NCI-H187 treated with DMSO at 0.1 percent for 48 hours (cell line): Measurements from ENCODE around the gene PTPN14.
"Not testable (repeated sequence)": the region's sequence is repeated elsewhere in the genome, so short reads cannot be mapped to it uniquely, and the experiment has no call there.

ENCODE experiments used
- DNase-seq: peaks from one replicate; lab custom pipeline; 2025; lab: John Stamatoyannopoulos, UW

PTPN14 gene

DNA sequence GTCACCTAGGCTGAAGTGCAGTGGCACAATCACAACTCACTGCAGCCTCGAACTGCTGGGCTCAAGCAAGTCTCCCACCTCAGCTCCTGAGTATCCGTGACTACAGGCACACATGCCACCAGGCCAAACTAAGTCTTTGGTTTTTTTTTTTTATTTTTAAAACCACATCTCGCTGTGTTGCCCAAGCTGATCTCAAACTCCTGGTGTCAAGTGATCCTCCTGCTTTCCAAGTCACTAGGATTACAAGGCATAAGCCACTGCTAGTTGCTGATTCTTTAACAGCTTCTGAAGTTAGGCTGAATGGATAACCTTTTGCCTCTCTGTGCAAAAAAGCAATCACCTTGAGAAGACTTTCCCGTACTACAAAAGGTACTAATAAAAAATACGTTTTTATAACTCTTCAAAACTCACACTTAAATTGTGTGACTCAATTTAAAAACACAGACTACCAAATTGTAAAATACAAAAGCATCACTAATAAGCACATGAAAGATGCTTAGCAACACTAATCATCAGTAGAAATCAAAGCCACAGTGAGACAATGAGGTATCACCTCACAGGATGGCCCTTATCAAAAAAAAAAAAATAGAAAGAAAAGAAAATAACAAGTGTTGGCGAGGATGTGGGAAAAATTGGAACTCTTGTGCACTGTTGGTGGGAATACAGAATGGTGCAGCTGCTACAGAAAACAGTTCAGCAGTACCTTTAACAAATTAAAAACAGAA is 40.3 kb downstream of the PTPN14 start:
- DNase-seq: no peak

DNA sequence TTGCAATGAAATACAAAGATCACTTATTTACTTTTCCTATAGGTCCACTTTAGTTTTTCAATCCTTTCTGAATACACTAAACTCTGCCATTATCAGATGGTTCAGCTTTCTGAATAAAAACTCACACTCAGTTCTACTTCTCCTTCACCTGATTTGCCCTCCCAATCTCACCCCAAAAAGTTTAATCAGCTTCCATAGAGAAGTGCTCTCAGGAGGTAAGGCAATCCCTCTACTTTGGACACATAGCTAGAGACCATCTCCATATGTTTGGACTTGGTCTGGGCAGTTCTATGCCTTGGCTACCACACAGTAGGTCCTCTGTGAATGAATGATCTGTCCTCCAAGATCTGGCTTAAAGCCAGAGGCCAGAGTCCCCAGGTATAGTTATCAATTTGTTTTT is 40.9 kb downstream of the PTPN14 start:
- DNase-seq: no peak

DNA sequence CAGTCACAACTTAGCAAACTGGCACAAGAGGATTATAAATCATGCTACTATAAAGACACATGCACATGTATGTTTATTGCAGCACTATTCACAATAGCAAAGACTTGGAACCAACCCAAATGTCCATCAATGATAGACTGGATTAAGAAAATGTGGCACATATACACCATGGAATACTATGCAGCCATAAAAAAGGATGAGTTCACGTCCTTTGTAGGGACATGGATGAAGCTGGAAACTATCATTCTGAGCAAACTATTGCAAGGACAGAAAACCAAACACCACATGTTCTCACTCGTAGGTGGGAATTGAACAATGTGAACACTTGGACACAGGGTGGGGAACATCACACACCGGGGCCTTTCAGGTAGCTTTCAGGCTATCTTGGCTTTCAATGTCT is 41.8 kb downstream of the PTPN14 start:
- DNase-seq: not testable (repeated sequence)

DNA sequence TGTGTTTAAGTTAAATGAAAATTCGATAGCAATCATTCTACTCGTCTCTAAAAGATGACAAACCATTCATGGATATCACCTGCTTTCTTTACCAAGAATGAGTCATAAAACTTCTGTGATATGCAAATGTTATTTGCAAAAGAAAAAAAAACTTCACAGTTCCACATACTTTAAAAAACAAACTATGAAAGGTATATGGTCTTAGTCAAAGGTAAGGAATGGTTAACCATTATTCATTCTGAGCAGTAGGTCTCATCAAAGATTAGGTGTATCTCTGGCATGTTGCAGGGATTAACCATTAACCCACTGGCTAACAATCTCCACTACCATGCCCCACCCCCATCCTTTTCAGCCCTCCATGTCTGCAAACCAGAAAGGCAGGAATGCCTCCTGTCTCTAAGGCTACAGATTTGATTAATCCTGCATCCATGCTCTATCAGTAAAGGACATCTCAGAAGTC is 44.4 kb downstream of the PTPN14 start:
- no peak for DNase-seq

DNA sequence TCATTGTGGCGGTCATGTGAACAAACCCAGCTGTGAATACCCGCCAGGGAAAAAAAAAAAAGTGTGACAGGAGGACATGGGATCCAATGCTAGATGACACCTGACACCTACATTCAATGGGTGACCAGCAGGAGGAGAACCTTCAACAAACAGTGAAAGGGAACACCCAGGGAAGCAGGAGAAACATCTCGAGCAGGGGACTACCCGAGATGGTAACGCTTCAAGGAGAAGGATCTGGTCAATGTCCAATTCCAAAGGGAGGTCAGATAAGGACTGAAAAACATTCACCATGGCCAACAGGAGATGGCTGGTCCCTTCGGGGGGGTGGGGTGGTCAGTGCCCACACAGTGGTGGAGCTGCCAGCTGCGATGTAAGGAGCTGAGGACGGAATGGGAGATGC is 46.3 kb downstream of the PTPN14 start:
- DNase-seq: no peak

DNA sequence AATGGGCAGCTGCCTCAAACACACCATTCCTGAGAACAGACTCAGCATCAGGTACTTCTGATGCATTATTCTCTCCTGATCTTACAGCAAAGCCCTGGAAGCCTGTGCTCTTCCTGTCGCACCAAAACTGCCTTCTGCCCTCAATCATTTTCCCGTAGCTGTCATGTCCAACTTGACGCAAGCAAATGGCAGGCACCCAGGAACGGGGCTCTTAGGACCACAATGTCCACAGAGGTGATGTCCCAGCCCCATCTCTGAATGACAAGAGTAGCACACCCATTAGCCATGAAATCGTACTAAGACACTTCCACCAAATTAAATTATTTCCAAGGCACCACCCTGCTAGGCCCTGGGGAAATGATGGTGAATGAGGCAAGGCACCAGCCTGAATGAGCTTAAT is 47.1 kb downstream of the PTPN14 start:
- no peak for DNase-seq

DNA sequence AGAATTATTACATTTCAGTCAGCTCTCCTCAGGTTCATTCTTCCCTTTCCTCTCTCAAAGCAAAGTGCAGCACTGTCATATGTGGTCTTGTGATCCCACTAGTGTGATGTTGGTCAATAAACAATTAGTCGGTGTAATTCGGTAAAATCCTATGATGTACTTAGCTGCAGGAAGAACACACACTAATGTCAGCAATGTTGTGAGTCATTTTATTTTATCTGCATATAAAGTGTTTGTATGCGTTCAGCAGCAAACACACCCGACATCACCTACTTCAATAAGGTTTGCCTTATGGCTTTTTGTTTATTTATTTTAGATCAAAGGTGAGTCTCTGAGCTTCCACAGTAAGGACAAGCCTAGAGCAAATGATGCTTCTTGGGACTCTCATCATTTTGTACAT is 47.8 kb downstream of the PTPN14 start:
- DNase-seq: no peak

DNA sequence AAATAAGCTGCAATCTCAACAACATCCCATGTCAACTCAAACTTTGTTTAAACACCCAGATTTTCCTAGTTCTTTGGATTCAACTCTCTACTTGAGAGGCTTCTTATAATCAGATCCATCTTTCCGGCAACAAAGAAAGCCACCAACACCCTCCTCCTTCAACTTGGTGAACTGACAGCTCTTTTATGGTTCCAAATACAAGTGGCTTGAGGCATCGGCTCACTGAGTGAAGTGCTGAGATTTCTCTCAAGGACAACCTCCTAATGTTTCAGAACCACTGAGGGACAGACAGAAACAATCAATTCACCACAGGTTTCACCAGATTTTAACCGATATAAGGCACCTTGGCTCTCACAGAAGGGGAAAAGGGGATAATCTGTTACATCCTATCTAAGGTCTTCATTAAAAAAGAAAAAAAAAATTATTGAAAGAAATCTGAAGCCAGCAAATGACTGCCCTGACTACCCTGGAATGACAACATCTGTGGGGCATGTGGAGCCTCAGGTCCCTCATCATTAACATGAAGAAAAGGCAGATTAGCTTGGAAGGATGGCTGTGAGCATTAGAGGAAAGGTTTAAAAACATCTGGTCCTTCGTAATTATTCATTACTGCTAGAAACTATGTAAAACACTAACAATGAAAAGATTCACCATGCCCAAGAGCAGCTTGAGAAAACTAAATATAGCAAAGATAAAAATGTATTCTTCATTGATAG is 50.9 kb downstream of the PTPN14 start:
- no peak for DNase-seq

DNA sequence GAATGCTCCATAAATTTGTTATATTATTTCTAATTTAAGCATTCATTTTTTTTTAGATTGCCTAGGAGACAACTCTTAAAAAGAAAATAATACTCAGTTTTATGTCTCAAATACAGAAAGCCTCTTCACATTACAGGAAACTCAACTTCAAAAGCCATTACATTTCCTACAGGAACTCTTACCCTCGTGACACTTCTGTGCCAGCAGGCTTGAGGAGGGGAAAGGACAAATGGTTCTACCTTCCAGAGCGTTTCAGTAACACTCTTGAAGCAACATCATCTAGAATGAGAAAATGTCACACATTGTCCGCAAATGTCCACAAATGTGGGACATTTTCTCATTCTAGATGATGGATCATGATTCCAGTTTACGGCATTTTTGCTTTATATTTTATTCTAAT is 51.7 kb downstream of the PTPN14 start:
- no peak for DNase-seq

DNA sequence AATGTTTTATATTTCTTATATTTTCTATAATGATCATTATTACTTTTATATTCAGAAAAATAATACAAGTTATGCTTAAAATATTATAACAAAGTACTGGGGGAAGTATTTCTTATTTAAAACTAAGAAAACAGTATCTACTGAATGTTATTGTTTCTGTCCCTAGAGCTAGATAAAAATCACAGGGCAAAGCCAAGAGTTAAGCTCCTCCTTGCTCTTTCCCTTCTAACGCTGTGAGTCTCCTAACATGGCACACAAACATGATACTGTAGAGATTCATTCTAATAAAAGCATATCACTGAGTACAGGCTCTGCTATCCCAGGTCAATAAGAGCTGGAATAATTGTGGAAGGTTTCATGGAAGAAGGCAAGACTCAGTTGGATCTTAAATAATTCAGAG is 53.4 kb downstream of the PTPN14 start:
- no peak for DNase-seq

DNA sequence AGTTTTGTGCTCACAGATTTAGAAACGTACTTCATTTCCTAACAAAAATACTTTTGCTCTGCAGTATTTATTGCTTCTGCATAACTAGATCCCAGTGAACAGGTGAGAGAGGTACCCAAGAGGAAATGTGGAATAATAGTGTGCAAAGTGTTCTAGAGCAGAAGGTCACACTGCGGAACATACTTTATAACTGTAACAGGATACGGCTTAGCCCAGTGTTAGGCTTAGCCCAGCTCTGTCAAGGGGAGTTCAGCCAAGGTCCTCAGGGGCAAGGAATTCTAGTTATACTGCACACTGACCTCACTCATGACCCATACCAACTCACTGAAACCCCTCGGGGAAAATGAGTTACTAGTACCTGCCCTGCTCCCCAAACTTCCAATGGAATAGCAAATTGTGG is 55.3 kb downstream of the PTPN14 start:
- no peak for DNase-seq

DNA sequence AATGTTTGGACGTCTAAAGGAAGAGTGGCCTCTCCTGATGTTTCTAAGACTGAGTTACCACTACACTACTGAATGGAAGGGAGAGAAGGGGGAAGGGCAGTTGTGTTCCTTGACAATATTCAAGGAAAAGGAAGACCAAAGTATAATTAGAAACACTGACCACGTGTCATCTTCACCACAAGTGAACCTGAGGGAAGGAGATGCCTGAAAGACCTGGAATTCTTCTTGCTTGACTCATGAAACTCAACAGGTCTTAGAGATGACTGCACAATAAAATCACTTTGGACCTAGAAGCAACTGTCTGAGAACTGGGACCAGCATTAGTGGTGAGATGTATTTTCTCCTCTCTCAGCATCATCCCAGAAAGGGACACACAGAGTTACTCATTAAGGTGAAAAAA is 56.7 kb downstream of the PTPN14 start:
- no peak for DNase-seq

DNA sequence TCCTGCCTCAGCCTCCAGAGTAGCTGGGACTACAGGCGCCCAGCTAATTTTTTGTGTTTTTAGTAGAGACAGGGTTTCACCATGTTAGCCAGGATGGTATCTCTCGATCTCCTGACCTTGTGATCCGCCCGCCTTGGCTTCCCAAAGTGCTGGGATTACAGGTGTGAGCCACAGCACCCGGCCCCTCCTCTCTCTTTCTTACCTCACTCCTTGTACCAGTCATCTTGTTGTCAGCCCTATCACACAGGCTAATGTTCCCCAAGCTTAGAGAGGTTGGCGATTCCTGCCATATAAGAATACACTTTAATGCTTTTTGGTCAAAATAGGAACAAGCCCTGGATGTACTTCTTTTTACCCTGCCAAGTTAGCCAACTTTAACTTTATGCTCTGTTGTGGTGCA is 57.2 kb downstream of the PTPN14 start:
- DNase-seq: not testable (repeated sequence)

DNA sequence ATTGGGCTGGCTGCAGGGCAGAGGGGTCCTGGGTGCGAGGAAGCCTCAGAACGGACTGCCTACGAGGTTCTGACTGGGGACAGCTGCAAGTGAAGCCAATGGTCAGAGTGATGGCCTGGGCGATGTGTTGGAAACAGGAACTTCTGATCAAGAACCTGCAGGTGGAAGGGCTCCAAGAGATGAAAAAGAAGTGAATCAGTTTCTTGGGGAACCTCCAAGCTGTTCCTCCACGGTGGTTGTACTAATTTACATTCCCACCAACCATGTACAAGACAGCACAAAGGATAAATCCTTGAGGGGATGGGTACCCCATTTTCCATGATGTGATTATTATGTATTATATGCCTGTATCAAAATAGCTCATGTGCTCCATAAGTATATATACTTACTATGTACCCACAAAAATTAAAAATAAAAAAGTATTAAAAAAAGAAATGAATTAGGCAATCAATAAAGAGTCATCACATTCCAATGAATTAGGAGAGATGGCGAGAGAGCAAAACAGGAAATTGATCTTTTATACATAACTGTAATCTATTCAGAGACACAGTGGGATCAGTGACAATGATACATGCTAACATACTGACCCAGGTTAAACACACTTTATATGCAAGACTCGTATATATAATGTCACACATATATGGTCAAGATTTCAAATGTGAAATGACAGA is 58.1 kb downstream of the PTPN14 start:
- no peak for DNase-seq

DNA sequence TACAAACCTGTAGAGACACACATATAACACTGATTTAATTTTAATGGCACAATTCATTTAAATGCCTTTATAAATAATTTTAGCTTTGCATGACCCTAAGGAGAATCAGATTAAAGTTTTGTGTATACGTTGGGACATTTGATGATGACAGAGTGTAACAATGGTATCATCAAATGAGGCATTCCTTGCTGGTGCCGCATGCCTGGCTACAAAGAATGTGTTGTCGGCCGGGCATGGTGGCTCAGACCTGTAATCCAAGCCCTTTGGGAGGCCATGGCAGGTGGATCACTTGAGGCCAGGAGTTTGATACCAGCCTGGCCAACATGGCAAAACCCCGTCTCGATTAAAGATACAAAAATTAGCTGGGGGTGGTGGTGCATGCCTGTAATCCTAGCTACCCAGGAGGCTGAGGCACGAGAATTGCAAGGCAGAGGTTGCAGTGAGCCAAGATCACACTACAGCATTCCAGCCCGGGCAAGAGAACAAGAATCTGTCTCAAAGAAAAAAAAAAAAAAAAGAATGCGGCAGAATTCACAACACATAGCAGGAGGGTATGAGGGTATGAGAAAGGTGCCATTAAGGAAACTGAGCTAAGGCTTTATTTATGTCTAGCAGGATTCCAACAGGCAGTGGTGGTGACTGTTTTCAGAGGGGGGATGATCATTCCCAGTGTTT is 58.9 kb downstream of the PTPN14 start:
- no peak for DNase-seq

DNA sequence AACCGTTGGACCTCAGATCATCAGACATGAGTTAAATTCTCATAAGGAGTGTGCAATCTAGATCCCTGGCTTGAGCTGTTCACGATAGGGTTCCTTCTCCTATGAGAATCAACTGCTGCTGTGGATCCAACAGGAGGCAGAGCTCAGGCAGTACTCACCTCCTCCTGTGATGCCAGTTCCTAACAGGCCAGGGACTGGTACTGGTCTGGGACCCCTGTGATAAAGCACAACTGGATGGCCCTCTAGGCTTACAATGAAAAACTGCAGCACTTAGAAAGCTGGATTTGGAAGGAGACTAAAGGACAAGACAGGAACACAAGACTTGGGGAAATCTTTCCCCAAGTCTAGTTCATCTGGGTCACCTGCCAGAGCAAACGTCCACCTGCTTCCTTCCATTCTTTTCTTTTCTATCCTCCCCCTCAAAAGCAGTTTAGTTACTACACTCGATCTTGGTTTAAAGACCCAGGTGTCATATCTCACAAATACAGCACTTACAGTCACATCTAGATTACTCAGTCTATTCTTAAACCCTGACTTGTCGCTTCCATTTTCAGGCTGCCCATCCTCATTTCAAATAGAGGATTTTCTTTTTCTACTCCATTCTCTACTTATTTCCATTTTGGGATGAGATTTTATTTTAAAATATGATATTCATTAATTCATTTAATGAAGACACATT is 59.8 kb downstream of the PTPN14 start:
- DNase-seq: no peak

DNA sequence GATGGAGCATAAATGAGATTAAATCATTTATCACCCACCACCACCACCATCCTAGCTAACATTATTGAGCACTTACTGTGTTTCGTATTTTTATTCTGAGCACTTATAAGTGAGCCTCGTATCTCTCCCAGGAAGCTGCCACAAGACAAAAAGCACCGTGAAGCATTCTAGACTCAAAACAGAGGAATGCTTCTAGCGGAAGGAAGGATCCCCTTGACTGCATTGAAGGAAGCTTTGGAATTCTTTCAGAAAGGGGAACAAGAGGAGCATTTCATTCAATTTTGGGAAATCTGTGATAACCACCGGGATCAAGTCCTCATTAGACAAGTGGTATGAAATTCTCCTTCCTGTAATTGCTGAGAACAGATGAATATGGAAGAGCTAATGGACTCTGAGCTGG is 66.3 kb downstream of the PTPN14 start:
- no peak for DNase-seq

DNA sequence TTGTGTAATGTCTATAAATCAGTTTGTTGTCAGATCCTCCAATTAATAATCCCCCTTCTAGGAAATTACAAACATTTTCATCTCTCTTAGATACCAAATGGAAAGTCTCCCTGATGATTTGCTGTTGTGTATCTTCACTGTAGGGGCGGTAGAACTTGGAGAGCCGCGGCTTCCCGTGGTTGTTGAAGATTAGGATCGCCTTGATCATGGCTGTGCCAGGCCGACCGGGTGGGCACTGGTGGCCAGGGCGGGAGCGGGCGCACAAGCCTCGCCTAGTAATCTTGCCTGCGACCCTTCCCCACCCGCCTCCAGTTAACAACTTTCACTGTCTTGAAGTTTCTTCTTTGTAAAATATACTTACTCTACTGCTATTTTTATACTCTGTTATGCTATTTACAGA is 68.2 kb downstream of the PTPN14 start:
- DNase-seq: not testable (repeated sequence)

DNA sequence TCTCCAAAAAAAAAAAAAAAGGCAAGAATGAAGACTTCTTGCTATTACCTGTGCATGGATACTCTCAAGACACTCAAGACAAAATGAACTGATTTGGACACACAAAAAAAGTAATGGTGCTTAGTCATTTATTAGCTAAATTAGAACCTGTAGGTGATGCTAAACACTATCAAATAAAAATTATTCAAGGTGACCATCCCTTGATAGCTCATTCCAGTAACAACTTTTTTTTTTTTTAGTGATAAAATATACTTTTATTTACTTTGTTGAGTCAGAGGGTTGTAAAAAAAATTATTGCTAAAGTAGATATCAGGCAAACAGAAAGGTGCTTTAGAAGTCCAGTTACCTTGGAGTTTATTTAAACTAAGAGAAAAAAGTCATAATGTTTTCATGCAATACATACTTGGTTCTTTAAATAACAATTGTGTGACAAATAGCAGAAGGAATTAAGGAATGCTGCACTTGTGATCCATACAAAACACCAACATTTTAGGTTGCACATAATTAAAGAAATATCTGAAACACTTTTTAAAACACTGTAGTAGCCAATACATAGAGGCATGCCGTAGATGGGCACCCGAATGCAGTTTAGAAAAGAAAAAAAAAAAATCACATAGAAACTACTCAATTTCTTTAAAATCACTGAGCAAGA is 69.3 kb downstream of the PTPN14 start:
- not testable (repeated sequence) for DNase-seq

DNA sequence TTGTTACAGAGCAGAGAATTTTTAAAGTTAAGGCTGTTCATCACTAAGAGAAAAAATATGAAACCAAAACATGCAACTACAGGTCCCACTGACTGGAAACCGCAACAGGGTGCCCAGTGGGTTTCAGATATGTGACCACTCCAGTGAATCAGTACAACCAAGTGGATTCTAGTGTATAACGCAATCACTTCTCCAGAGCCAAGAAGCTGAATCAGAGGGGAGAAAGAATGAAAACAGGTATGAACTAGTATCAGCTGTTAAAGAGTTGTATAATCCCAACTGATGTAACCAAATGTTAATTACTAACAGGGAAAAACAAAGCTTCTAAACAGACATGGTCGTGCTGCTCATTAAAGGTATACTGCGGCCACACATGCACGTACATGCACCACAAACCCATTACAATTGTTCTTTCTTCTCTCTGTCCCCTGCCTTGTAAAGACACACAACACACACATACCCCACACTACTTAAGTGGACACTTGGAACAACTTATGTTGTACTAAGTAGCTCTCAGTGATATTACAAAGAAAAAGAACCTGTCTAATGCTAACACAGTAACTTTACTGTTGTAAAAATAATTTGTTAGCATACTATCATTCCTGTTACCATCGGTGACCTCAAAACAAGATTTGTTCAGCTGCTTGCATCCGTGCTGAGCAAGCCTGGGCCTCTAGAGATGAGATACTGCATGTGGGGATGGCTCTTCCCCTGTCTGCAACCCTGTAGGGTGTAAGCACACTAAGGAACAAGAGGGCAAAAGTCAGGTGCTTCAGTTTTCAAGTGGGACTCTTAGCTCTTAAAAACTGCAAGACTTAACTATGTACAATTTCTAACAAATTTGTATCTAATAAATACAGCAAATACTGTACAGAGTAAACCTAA is 74.2 kb downstream of the PTPN14 start:
- no peak for DNase-seq
